ENCODE data around the gene CAPN9. TPM values are rescaled to one million over a fixed set of nuclear protein-coding genes. Genes with fewer than 3 reads are reported as not detected.

CAPN9 gene
- polyA plus RNA-seq, 1 donor = 13.5 TPM

- H3K27me3 ChIP-seq (ENCODE audit: control insufficient read depth, insufficient read depth, low read length) = no peaks in the 10 kb centered on the region
- no peak for DNase-seq
- no peaks in the 10 kb centered on the region for H3K4me1 ChIP-seq (ENCODE audit: control insufficient read depth, insufficient read depth, low read length)
- H3K27ac ChIP-seq (ENCODE audit: low read length) = no peak overlapping the region
- no peak overlapping the region for H3K4me3 ChIP-seq (ENCODE audit: low read length)
- no peaks in the 10 kb centered on the region for H3K9me3 ChIP-seq (ENCODE audit: control insufficient read depth, low read depth, low read length)
- H3K36me3 ChIP-seq (ENCODE audit: control insufficient read depth, insufficient read depth, low read length) = no peaks in the 10 kb centered on the region
- WGBS (ENCODE audit: insufficient coverage, low lambda C conversion rate) = no CpG with 5 or more reads among the region's 10 CpGs
Observed at GRCh38 chr1:230788561-230789275, 41.5 kb downstream of the CAPN9 start.

DNA sequence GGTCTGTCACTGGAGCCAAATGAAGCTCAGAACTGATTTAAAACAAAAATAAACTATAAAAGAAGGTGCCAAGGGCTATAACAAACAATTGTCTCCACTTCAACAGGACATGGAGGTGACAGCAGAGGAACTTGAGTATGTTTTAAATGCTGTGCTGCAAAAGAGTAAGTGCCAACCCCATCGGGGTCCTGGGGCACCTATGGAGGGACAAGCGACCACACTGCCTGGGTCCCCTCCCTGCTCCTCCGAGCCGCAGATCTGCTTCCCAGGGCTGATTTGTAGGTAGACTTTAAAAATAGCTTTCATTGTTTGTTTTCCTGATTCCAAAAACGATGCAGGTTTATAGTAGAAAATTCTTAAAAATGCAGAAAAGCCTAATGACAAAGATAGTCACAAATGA, 42.8 kb downstream of the CAPN9 start:
- H3K27ac ChIP-seq (ENCODE audit: low read length) = no peak overlapping the region
- no peaks in the 10 kb centered on the region for H3K36me3 ChIP-seq (ENCODE audit: control insufficient read depth, insufficient read depth, low read length)
- no peaks in the 10 kb centered on the region for H3K4me1 ChIP-seq (ENCODE audit: control insufficient read depth, insufficient read depth, low read length)
- DNase-seq = no peak
- H3K27me3 ChIP-seq (ENCODE audit: control insufficient read depth, insufficient read depth, low read length) = no peaks in the 10 kb centered on the region
- WGBS (ENCODE audit: insufficient coverage, low lambda C conversion rate) = no CpG with 5 or more reads among the region's 5 CpGs
- no peak overlapping the region for H3K4me3 ChIP-seq (ENCODE audit: low read length)
- no peaks in the 10 kb centered on the region for H3K9me3 ChIP-seq (ENCODE audit: control insufficient read depth, low read depth, low read length)

DNA sequence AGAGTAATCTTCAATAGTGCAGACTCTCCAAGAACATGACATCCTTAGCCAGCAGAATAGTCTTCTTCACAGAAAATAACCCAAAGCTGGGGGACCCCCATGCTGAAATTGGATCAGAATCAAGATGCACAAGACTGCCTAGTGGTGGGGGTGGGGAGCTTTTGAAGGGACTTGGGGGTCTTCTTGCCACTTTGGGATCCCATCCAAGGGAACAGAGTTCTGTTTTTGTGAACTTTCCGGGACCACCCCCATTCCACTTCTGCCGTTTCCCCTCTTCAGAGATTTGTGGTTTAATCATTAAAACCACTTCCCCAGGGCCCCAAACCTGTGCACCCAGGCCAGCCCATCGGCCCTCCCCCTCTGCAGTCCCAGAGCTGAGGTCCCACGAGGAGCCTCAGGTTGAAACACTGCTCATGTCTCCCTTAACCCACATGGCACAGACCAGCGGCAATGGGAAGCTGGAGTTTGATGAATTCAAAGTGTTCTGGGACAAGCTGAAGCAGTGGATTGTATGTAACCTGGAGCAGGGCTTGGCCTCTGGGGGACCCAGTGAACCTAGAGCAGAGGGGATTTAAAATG, 44.9 kb downstream of the CAPN9 start:
- WGBS (ENCODE audit: insufficient coverage, low lambda C conversion rate) = no CpG with 5 or more reads among the region's 5 CpGs
- Histone ChIP-seq H3K4me1 (ENCODE audit: control insufficient read depth, insufficient read depth, low read length) (no peaks in the 10 kb centered on the region), H3K4me3 (ENCODE audit: low read length) (no peak overlapping the region)

GRCh38 chr1:230792691-230793462, 45.7 kb downstream of the CAPN9 start:
- no peaks in the 10 kb centered on the region for H3K9me3 ChIP-seq (ENCODE audit: control insufficient read depth, low read depth, low read length)
- no peak overlapping the region for H3K4me3 ChIP-seq (ENCODE audit: low read length)
- no peaks in the 10 kb centered on the region for H3K36me3 ChIP-seq (ENCODE audit: control insufficient read depth, insufficient read depth, low read length)
- no CpG with 5 or more reads among the region's 13 CpGs for WGBS (ENCODE audit: insufficient coverage, low lambda C conversion rate)
- no peak overlapping the region for H3K27ac ChIP-seq (ENCODE audit: low read length)
- DNase-seq = no peak
- no peaks in the 10 kb centered on the region for H3K4me1 ChIP-seq (ENCODE audit: control insufficient read depth, insufficient read depth, low read length)
- H3K27me3 ChIP-seq (ENCODE audit: control insufficient read depth, insufficient read depth, low read length) = no peaks in the 10 kb centered on the region

More for the DNA sequence above, 44.9 kb downstream of the CAPN9 start:
- H3K36me3 ChIP-seq (ENCODE audit: control insufficient read depth, insufficient read depth, low read length) = no peaks in the 10 kb centered on the region
- no peaks in the 10 kb centered on the region for H3K27me3 ChIP-seq (ENCODE audit: control insufficient read depth, insufficient read depth, low read length)
- DNase-seq = no peak
- H3K9me3 ChIP-seq (ENCODE audit: control insufficient read depth, low read depth, low read length) = no peaks in the 10 kb centered on the region
- no peak overlapping the region for H3K27ac ChIP-seq (ENCODE audit: low read length)

- no peak overlapping the region for H3K27ac ChIP-seq (ENCODE audit: low read length)
- H3K4me1 ChIP-seq (ENCODE audit: control insufficient read depth, insufficient read depth, low read length) = no peaks in the 10 kb centered on the region
- no peaks in the 10 kb centered on the region for H3K27me3 ChIP-seq (ENCODE audit: control insufficient read depth, insufficient read depth, low read length)
- H3K4me3 ChIP-seq (ENCODE audit: low read length) = no peak overlapping the region
- H3K36me3 ChIP-seq (ENCODE audit: control insufficient read depth, insufficient read depth, low read length) = no peaks in the 10 kb centered on the region
- H3K9me3 ChIP-seq (ENCODE audit: control insufficient read depth, low read depth, low read length) = no peaks in the 10 kb centered on the region
- no peak for DNase-seq
- WGBS (ENCODE audit: insufficient coverage, low lambda C conversion rate) = 100% methylated on average over 1 of the region's 9 CpGs
Observed at GRCh38 chr1:230793463-230793745, 46.2 kb downstream of the CAPN9 start.

GRCh38 chr1:230794431-230794830, 47.2 kb downstream of the CAPN9 start:
- DNase-seq = no peak
- Histone ChIP-seq H3K4me3 (ENCODE audit: low read length) (no peak overlapping the region), H3K27ac (ENCODE audit: low read length) (no peak overlapping the region), H3K27me3 (ENCODE audit: control insufficient read depth, insufficient read depth, low read length) (no peaks in the 10 kb centered on the region), H3K4me1 (ENCODE audit: control insufficient read depth, insufficient read depth, low read length) (no peaks in the 10 kb centered on the region), H3K9me3 (ENCODE audit: control insufficient read depth, low read depth, low read length) (no peaks in the 10 kb centered on the region), H3K36me3 (ENCODE audit: control insufficient read depth, insufficient read depth, low read length) (no peaks in the 10 kb centered on the region)
- no CpG with 5 or more reads among the region's 5 CpGs for WGBS (ENCODE audit: insufficient coverage, low lambda C conversion rate)

- peak in 1 of 2 donors; percentile 48 for DNase-seq
- Histone ChIP-seq H3K27ac (ENCODE audit: low read length) (no peak overlapping the region), H3K4me3 (ENCODE audit: low read length) (no peak overlapping the region), H3K4me1 (ENCODE audit: control insufficient read depth, insufficient read depth, low read length) (no peaks in the 10 kb centered on the region), H3K27me3 (ENCODE audit: control insufficient read depth, insufficient read depth, low read length) (no peaks in the 10 kb centered on the region), H3K36me3 (ENCODE audit: control insufficient read depth, insufficient read depth, low read length) (no peaks in the 10 kb centered on the region), H3K9me3 (ENCODE audit: control insufficient read depth, low read depth, low read length) (no peaks in the 10 kb centered on the region)
- no CpG with 5 or more reads among the region's 19 CpGs for WGBS (ENCODE audit: insufficient coverage, low lambda C conversion rate)
Observed at GRCh38 chr1:230794871-230795605, 47.9 kb downstream of the CAPN9 start.

DNA sequence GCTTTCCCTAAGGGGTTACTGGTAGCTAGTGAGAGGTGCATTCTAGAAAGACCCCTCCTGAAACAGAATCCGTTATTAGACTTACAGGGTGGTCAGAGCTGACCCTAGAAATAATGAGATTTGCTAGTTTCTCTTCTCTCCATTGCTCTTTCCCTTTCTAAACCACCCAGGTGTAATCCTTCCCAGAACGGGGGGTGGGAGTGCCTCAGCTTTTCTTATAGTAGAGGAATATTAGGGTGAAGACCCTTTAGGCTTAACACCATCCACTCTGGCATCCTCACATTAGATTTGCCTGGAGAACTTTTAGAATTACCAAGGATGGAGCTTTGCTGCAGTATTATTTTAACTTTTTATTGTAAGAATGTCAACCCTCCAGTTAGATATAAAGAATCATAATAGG, 49.4 kb downstream of the CAPN9 start:
- Histone ChIP-seq H3K4me1 (ENCODE audit: control insufficient read depth, insufficient read depth, low read length) (no peaks in the 10 kb centered on the region), H3K27ac (ENCODE audit: low read length) (no peak overlapping the region)

GRCh38 chr1:230797376-230797920, 50.3 kb downstream of the CAPN9 start:
- H3K27me3 ChIP-seq (ENCODE audit: control insufficient read depth, insufficient read depth, low read length) = no peaks in the 10 kb centered on the region
- H3K27ac ChIP-seq (ENCODE audit: low read length) = no peak overlapping the region
- H3K4me3 ChIP-seq (ENCODE audit: low read length) = no peak overlapping the region
- no peaks in the 10 kb centered on the region for H3K4me1 ChIP-seq (ENCODE audit: control insufficient read depth, insufficient read depth, low read length)
- no peak for DNase-seq
- H3K9me3 ChIP-seq (ENCODE audit: control insufficient read depth, low read depth, low read length) = no peaks in the 10 kb centered on the region
- no CpG with 5 or more reads among the region's 13 CpGs for WGBS (ENCODE audit: insufficient coverage, low lambda C conversion rate)
- no peaks in the 10 kb centered on the region for H3K36me3 ChIP-seq (ENCODE audit: control insufficient read depth, insufficient read depth, low read length)

More for the DNA sequence above, 49.4 kb downstream of the CAPN9 start:
- Histone ChIP-seq H3K9me3 (ENCODE audit: control insufficient read depth, low read depth, low read length) (no peaks in the 10 kb centered on the region), H3K36me3 (ENCODE audit: control insufficient read depth, insufficient read depth, low read length) (no peaks in the 10 kb centered on the region), H3K4me3 (ENCODE audit: low read length) (no peak overlapping the region), H3K27me3 (ENCODE audit: control insufficient read depth, insufficient read depth, low read length) (no peaks in the 10 kb centered on the region)
- WGBS (ENCODE audit: insufficient coverage, low lambda C conversion rate) = 83% methylated on average over 1 of the region's 2 CpGs
- no peak for DNase-seq

GRCh38 chr1:230797942-230798365, 50.8 kb downstream of the CAPN9 start:
- Histone ChIP-seq H3K27ac (ENCODE audit: low read length) (no peak overlapping the region), H3K4me3 (ENCODE audit: low read length) (no peak overlapping the region), H3K27me3 (ENCODE audit: control insufficient read depth, insufficient read depth, low read length) (no peaks in the 10 kb centered on the region), H3K4me1 (ENCODE audit: control insufficient read depth, insufficient read depth, low read length) (no peaks in the 10 kb centered on the region), H3K36me3 (ENCODE audit: control insufficient read depth, insufficient read depth, low read length) (no peaks in the 10 kb centered on the region), H3K9me3 (ENCODE audit: control insufficient read depth, low read depth, low read length) (no peaks in the 10 kb centered on the region)
- no CpG with 5 or more reads among the region's 7 CpGs for WGBS (ENCODE audit: insufficient coverage, low lambda C conversion rate)
- peak; percentile 51 to 58 for DNase-seq

Data from large intestine (tissue), 3 donors.